A673 (cell line): ENCODE results near the gene ARHGEF26. TPM values are rescaled to one million over a fixed set of nuclear protein-coding genes. Genes with fewer than 3 reads are reported as not detected.
A peak's percentile ranks its signal among the peaks of the same experiment; 100 is the strongest.

ENCODE experiments used
- BruUV-seq: library from RNA; stranded (reverse); fragments of 400-500 nt; replicated peaks from 2 replicates; lab custom pipeline; 2021; lab: Mats Ljungman, UMichigan
- CTCF ChIA-PET: fragments of 300-600 bp; sonication (Branson Sonifier 250); formaldehyde crosslinking; loops from one replicate; lab custom pipeline; 2022; ENCODE audit warnings: antibody characterized with exemption; lab: Charles Lee
- POLR2A ChIA-PET: fragments of 300-600 bp; sonication (Branson Sonifier 250); formaldehyde crosslinking; loops from one replicate; lab custom pipeline; 2022; ENCODE audit warnings: antibody characterized with exemption; ENCODE audit not compliant: low non-redundant PET; lab: Charles Lee
- DNase-seq: peaks from one replicate; pipeline ENCODE4 v3.0.0-alpha.2; 2015; ENCODE audit warnings: low spot score
- H3K27ac ChIP-seq: fragments of 200-600 bp; sonication (generic); 2 replicates; pipeline ENCODE4 v1.5.1; 2016; ENCODE audit warnings: mixed run types, low read depth, mild to moderate bottlenecking, mixed read lengths, antibody characterized with exemption, low read length; ENCODE audit not compliant: poor library complexity, severe bottlenecking
- H3K27me3 ChIP-seq: fragments of 200-600 bp; sonication (generic); replicated peaks from 2 replicates; pipeline ENCODE4 v1.6.1; 2017; ENCODE audit warnings: mixed run types, low read depth, mild to moderate bottlenecking, mixed read lengths, antibody characterized with exemption, low read length; ENCODE audit not compliant: insufficient read depth, poor library complexity
- H3K36me3 ChIP-seq: fragments of 200-600 bp; sonication (generic); 2 replicates; pipeline ENCODE4 v1.6.1; 2016; ENCODE audit warnings: mixed run types, mild to moderate bottlenecking, mixed read lengths, antibody characterized with exemption, low read length; ENCODE audit not compliant: insufficient read depth, poor library complexity, severe bottlenecking
- H3K4me1 ChIP-seq: fragments of 200-600 bp; sonication (generic); 2 replicates; pipeline ENCODE4 v1.6.1; 2017; ENCODE audit warnings: mixed run types, mild to moderate bottlenecking, mixed read lengths, antibody characterized with exemption, low read length; ENCODE audit not compliant: insufficient read depth, poor library complexity, severe bottlenecking
- H3K4me3 ChIP-seq: fragments of 200-600 bp; sonication (generic); 2 replicates; pipeline ENCODE4 v1.5.1; 2016; ENCODE audit warnings: low read depth, mixed run types, mild to moderate bottlenecking, mixed read lengths, low read length; ENCODE audit not compliant: poor library complexity, severe bottlenecking
- H3K9me3 ChIP-seq: fragments of 200-600 bp; sonication (generic); 2 replicates; pipeline ENCODE4 v1.6.1; 2016; ENCODE audit warnings: mixed run types, low read depth, mild to moderate bottlenecking, mixed read lengths, antibody characterized with exemption, low read length; ENCODE audit not compliant: poor library complexity, severe bottlenecking
- EZH2 ChIP-seq: fragments of 200-600 bp; sonication (generic); IDR thresholded peaks from 2 replicates; pipeline ENCODE4 v1.6.1; 2017; ENCODE audit warnings: borderline replicate concordance, low read depth, mild to moderate bottlenecking, mixed read lengths, antibody characterized with exemption, low read length; ENCODE audit not compliant: poor library complexity, severe bottlenecking
- intact Hi-C: fragments of 100-400 bp; cut with micrococcal nuclease; formaldehyde crosslinking; loops from one replicate; pipeline ENCODE4 v1.10.0; 2022; ENCODE audit not compliant: unreplicated experiment
- total RNA-seq: library from RNA; stranded (reverse); gene quantifications from 2 replicates; pipeline ENCODE4 v1.2.3, GENCODE V29; 2021
- TF ChIP-seq, protein P1 (sequence below): fragments of 300-800, 200-600 bp; sonication (generic); conservative IDR thresholded peaks from 2 replicates; pipeline ENCODE4 v1.5.1; 2017; ENCODE audit warnings: low read depth, mild to moderate bottlenecking, antibody characterized with exemption, low read length, moderate library complexity, mixed read lengths

The ARHGEF26 gene
- total RNA-seq, 1 experiment from 2014 or later, result 15.9 TPM

DNA sequence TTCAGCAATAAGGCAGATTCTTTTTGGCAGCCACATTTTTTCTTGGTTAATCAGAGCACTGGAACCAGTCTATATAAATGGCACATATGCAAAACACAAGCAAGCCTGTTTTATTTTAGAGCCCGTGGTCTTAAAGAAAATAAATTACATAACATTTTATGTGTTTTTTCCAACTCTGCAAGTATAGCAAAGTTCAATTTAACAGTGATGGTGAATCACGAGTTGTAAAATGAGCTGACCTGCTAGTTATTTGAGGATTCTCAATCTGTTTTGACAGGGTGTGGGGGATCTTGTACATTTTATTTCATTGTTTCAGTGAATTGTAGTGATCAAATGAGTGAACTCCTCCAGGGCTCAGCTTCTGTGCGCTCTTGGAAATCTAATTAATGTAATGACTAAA, 2.7 kb downstream of the ARHGEF26 start:
- POLR2A ChIA-PET, result no interaction called here
- TF ChIP-seq, protein P1, sequence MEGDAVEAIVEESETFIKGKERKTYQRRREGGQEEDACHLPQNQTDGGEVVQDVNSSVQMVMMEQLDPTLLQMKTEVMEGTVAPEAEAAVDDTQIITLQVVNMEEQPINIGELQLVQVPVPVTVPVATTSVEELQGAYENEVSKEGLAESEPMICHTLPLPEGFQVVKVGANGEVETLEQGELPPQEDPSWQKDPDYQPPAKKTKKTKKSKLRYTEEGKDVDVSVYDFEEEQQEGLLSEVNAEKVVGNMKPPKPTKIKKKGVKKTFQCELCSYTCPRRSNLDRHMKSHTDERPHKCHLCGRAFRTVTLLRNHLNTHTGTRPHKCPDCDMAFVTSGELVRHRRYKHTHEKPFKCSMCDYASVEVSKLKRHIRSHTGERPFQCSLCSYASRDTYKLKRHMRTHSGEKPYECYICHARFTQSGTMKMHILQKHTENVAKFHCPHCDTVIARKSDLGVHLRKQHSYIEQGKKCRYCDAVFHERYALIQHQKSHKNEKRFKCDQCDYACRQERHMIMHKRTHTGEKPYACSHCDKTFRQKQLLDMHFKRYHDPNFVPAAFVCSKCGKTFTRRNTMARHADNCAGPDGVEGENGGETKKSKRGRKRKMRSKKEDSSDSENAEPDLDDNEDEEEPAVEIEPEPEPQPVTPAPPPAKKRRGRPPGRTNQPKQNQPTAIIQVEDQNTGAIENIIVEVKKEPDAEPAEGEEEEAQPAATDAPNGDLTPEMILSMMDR, result no peak
- TF ChIP-seq EZH2, result no peak
- no TSS peak for BruUV-seq
- H3K27me3 ChIP-seq, result no peaks in the 10 kb centered on the region
- peaks cover 17% of the 10 kb centered on the region for H3K4me1 ChIP-seq
- CTCF ChIA-PET, result no interaction called here
- no peak overlapping the region for H3K27ac ChIP-seq
- H3K9me3 ChIP-seq, result no peaks in the 10 kb centered on the region
- intact Hi-C loops, result no loop called here
- H3K4me3 ChIP-seq, result peak overlapping the region; percentile 66
- no peaks in the 10 kb centered on the region for H3K36me3 ChIP-seq
- DNase-seq, result no peak

DNA sequence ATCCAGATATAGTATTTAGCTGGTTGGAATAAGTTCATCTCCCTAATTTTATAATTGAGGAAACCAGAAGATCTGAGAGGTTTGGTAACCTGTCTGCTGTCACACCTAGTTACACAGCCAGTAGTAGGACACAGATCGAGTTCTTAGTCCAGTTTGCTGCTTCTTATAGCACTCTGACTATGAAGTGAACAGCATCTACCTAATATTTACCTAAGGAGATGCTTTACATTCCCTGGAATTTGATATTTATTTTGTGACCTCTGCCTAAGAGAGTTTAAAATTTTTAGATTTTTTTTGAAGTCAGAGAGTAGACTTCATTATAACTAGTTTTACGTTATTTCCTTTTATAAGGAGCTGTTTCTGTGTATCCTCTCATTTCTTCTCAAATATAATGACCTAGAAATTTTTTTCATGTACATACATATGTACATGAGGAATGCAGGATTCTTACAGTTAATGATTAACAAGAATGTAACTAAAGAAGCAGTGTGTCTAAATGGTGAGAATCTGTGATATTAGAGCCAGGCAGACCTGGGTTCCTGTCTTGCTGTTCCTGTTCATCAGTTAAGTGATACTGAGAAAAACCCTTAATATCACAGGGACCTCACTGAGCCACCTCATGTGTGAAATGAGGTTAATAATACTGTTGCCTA, 4.3 kb downstream of the ARHGEF26 start:
- TF ChIP-seq EZH2, result no peak
- TF ChIP-seq, protein P1, result no peak
- Histone ChIP-seq H3K9me3 (no peaks in the 10 kb centered on the region), H3K27me3 (no peaks in the 10 kb centered on the region), H3K27ac (no peak overlapping the region), H3K36me3 (peaks cover 2% of the 10 kb centered on the region), H3K4me3 (no peak overlapping the region), H3K4me1 (peaks cover 17% of the 10 kb centered on the region)
- POLR2A ChIA-PET, result no interaction called here
- CTCF ChIA-PET, result no interaction called here
- intact Hi-C loops, result no loop called here
- DNase-seq, result no peak
- no TSS peak for BruUV-seq

DNA sequence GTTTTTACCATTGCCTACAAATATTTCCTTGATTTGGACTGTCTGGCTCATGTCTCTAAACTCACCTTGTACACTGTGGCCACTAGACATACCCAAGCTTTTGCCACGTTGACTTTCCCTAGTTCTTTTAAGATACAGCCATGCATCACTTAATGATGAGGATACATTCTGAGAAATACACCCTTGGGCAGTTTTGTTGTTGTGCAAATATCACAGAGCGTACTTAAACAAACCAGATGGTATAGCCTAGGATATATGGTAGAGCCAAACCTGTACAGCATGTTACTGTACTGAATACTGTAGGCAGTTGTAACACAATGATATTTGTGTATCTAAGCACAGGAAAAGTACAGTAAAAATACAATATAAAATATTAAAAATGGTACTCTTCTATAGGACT, 5.5 kb downstream of the ARHGEF26 start:
- no peak overlapping the region for H3K27ac ChIP-seq
- no TSS peak for BruUV-seq
- H3K4me3 ChIP-seq, result no peak overlapping the region
- intact Hi-C loops, result no loop called here
- POLR2A ChIA-PET, result no interaction called here
- no peak for DNase-seq
- H3K36me3 ChIP-seq, result peaks cover 5% of the 10 kb centered on the region
- H3K9me3 ChIP-seq, result no peaks in the 10 kb centered on the region
- H3K27me3 ChIP-seq, result no peaks in the 10 kb centered on the region
- peaks cover 19% of the 10 kb centered on the region for H3K4me1 ChIP-seq
- CTCF ChIA-PET, result no interaction called here
- TF ChIP-seq, protein P1, result no peak
- no peak for TF ChIP-seq EZH2
